HG03280 (cell line): ENCODE data around the gene PCNX4.

Source experiments
- ATAC-seq: cut with Tn5 transposase; IDR thresholded peaks from one replicate; pipeline ENCODE4 v1.9.1; 2021; ENCODE audit warnings: mild to moderate bottlenecking, moderate library complexity; ENCODE audit not compliant: unreplicated experiment

PCNX4 gene

DNA sequence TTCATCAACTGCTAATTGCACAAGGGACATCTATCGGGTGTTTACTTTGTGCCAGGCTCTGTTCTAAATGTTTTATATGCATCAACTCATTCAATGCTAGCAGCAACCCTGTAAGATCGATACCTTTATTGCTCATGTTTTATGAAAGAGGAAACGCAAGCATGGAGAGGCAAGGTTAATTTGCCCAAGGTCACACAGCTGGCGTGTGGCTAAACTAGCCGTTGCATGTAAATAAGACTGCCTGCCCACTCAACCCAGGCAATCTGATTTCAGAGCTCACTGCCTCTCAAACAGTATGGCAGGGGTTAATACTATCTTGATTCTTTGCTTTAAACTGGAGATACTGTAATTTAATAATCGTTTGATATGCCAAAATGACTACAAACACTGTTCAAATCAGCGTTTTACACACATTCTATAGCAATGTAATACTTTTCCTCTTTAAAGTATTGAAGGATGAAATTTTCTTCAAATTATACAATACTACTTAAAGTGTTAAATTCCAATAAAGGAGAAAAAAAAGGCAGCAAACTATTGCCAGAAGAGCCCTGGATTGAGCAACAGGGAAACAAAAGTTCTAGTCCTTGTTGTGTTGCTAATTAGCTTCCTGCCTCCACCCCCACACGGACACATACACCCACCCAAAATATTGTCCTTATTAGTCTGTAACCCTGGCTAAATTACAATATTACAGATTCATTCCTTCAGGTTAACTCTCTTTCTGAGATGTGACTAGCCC lies 112.5 kb downstream of the PCNX4 start:
- ATAC-seq, result peak; percentile 69

GRCh38 chr14:60204843-60205774 lies 113.4 kb downstream of the PCNX4 start:
- ATAC-seq, result peak; percentile 50

GRCh38 chr14:60206249-60206670 lies 114.5 kb downstream of the PCNX4 start:
- ATAC-seq, result no peak

DNA sequence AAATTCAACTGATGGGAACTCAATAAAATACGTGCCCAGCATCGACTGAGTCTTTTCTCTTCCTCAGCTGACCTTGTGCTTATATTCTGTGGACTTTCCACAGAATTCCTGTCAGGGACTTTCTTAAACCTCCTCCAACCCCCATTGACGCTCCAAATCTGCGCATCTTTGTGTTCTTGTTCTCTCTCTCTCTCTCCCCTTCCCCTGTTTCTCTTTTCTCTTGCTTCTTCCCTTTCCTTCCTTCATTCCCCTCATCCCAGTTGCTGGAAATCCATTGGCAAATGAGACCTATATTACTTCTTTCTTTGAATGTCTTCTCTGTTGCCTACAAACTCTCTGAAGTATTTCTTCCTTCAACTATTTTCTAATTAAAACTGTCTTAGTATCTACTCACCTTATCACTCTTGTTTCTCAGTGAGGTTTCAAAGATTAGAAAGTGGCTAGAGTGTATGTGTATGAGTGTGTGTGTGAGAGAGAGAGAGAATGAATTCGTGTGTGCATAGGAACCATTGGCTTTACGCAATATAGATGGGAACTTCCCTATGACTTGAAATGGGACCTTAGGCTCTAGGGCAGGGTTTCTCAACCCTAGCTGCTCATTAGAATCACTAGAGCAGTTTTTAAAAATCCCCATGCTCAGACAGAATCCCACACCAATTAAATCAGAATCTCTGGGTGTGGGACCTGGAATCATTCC lies 115.3 kb downstream of the PCNX4 start:
- peak; percentile 24 for ATAC-seq

DNA sequence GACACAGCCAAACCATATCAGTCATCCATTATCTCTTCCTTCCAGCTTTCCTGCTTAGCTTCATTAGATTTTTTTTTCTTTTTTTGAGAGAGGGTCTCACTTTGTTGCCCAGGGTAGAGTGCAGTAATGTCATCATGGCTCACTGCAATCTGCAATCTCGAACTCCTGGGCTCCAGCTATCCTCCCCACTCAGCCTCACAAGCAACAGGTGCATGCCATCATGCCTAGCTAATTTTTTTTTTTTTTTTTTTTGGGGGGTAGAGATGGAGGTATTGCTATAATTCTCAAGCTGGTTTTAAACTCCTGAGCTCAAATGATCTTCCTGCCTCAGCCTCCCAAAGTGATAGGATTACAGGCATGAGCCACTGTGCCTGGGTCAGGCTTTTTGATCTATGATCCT lies 119.0 kb downstream of the PCNX4 start:
- no peak for ATAC-seq

GRCh38 chr14:60211153-60211552 lies 119.4 kb downstream of the PCNX4 start:
- no peak for ATAC-seq

GRCh38 chr14:60212503-60213371 lies 121.0 kb downstream of the PCNX4 start:
- ATAC-seq, result peak; percentile 96

DNA sequence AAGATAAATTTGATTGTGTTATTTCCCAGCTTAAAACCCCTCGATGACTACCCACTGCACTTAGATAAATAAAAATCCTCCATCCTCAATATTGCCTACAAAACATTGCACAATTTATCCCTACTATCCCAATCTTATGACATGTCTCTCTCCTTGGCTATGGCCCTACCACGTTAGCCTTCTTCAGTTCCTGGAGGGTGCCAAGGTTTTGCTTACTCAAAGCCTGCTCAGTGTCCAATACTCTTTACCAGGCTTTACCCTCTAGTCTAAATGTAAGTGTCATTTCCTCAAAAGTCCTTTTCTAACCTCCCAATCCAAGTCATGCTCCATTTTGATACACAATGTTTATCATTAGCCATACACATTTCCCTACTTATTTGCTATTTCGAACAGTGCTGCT lies 122.3 kb downstream of the PCNX4 start:
- ATAC-seq, result no peak

- ATAC-seq, result no peak
Measured at GRCh38 chr14:60214415-60215126, 122.8 kb downstream of the PCNX4 start.

- no peak for ATAC-seq
Measured at GRCh38 chr14:60215127-60215444, 123.4 kb downstream of the PCNX4 start.

GRCh38 chr14:60215520-60216420 lies 124.0 kb downstream of the PCNX4 start:
- no peak for ATAC-seq

- no peak for ATAC-seq
Measured at GRCh38 chr14:60217713-60218112, 126.0 kb downstream of the PCNX4 start.
